ENCODE data around the gene DMD. TPM values are rescaled to one million over a fixed set of nuclear protein-coding genes. Genes with fewer than 3 reads are reported as not detected.

DMD gene
- total RNA-seq, 1 experiment from 2014 or later = 47.2 TPM

GRCh38 chrX:31138124-31138523 lies 2073.2 kb downstream of the DMD start:
- no peaks in the 10 kb centered on the region for H3K4me1 Mint-ChIP-seq (ENCODE audit: low read depth, unreplicated experiment)
- intact Hi-C loops (cut with micrococcal nuclease; ENCODE audit: unreplicated experiment) = no loop called here
- Histone ChIP-seq H3K36me3 (ENCODE audit: control insufficient read depth, insufficient read depth, low read length) (no peaks in the 10 kb centered on the region), H3K4me1 (no peaks in the 10 kb centered on the region), H3K27me3 (replicated peaks; ENCODE audit: control insufficient read depth, insufficient read depth, low read length) (no peaks in the 10 kb centered on the region), H3K9me3 (no peaks in the 10 kb centered on the region), H3K4me3 (ENCODE audit: low read depth, low read length) (no peak overlapping the region)
- no peaks in the 10 kb centered on the region for H3K27me3 Mint-ChIP-seq (ENCODE audit: insufficient read depth, unreplicated experiment)
- peaks cover 33% of the 10 kb centered on the region for H3K36me3 Mint-ChIP-seq (ENCODE audit: insufficient read depth, unreplicated experiment)
- POLR2A ChIA-PET = no interaction called here
- no peak overlapping the region for H3K4me3 Mint-ChIP-seq (ENCODE audit: unreplicated experiment)
- CTCF ChIA-PET = no interaction called here
- TF ChIP-seq, protein P1, sequence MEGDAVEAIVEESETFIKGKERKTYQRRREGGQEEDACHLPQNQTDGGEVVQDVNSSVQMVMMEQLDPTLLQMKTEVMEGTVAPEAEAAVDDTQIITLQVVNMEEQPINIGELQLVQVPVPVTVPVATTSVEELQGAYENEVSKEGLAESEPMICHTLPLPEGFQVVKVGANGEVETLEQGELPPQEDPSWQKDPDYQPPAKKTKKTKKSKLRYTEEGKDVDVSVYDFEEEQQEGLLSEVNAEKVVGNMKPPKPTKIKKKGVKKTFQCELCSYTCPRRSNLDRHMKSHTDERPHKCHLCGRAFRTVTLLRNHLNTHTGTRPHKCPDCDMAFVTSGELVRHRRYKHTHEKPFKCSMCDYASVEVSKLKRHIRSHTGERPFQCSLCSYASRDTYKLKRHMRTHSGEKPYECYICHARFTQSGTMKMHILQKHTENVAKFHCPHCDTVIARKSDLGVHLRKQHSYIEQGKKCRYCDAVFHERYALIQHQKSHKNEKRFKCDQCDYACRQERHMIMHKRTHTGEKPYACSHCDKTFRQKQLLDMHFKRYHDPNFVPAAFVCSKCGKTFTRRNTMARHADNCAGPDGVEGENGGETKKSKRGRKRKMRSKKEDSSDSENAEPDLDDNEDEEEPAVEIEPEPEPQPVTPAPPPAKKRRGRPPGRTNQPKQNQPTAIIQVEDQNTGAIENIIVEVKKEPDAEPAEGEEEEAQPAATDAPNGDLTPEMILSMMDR (IDR thresholded peaks at IDR 0.05; ENCODE audit: insufficient read depth in 1 of 2, low read depth in 1 of 2, low read length in 1 of 2, severe bottlenecking in 1 of 2, unreplicated experiment in 1 of 2) = no peak
- no TSS peak for BruUV-seq (replicated peaks)
- DNase-seq = no peak
- H3K9me3 Mint-ChIP-seq (ENCODE audit: unreplicated experiment) = no peaks in the 10 kb centered on the region
- H3K27ac Mint-ChIP-seq (ENCODE audit: unreplicated experiment) = no peak overlapping the region

DNA sequence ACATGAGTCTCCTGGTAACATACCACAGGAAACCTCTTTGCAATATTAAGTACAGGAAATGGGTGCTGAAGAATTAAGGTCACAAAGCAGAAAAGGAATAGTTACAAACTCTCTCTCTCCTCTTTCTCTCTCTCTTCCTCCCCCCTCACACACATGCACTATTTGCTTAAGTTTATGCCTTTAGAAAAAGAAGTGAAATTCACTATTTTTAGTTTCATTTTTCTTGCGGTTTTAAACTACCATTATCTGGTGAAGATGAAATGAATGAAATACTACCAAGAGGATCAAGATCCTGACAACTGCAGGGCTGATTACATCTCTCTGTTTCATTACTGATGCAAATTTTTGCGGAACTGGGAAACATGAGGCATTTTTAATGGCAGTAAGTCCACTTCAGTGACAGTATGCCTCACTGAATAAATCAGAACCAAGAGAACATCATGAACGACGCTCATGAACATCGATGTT lies 2075.2 kb downstream of the DMD start:
- H3K9me3 ChIP-seq = no peaks in the 10 kb centered on the region
- no peaks in the 10 kb centered on the region for H3K27me3 Mint-ChIP-seq (ENCODE audit: insufficient read depth, unreplicated experiment)
- no peaks in the 10 kb centered on the region for H3K4me1 Mint-ChIP-seq (ENCODE audit: low read depth, unreplicated experiment)

GRCh38 chrX:31132821-31133241 lies 2078.5 kb downstream of the DMD start:
- DNase-seq = no peak
- TF ChIP-seq, protein P1 (IDR thresholded peaks at IDR 0.05; ENCODE audit: insufficient read depth in 1 of 2, low read depth in 1 of 2, low read length in 1 of 2, severe bottlenecking in 1 of 2, unreplicated experiment in 1 of 2) = no peak
- Histone ChIP-seq H3K36me3 (ENCODE audit: control insufficient read depth, insufficient read depth, low read length) (no peaks in the 10 kb centered on the region), H3K4me1 (no peaks in the 10 kb centered on the region), H3K9me3 (no peaks in the 10 kb centered on the region), H3K4me3 (ENCODE audit: low read depth, low read length) (no peak overlapping the region), H3K27me3 (replicated peaks; ENCODE audit: control insufficient read depth, insufficient read depth, low read length) (no peaks in the 10 kb centered on the region)
- intact Hi-C loops (cut with micrococcal nuclease; ENCODE audit: unreplicated experiment) = no loop called here
- POLR2A ChIA-PET = no interaction called here
- H3K9me3 Mint-ChIP-seq (ENCODE audit: unreplicated experiment) = no peaks in the 10 kb centered on the region
- H3K27me3 Mint-ChIP-seq (ENCODE audit: insufficient read depth, unreplicated experiment) = no peaks in the 10 kb centered on the region
- no peak overlapping the region for H3K4me3 Mint-ChIP-seq (ENCODE audit: unreplicated experiment)
- no TSS peak for BruUV-seq (replicated peaks)
- H3K4me1 Mint-ChIP-seq (ENCODE audit: low read depth, unreplicated experiment) = no peaks in the 10 kb centered on the region
- CTCF ChIA-PET = no interaction called here
- H3K27ac Mint-ChIP-seq (ENCODE audit: unreplicated experiment) = no peak overlapping the region
- H3K36me3 Mint-ChIP-seq (ENCODE audit: insufficient read depth, unreplicated experiment) = peaks cover 10% of the 10 kb centered on the region

More for the DNA sequence above, 2075.2 kb downstream of the DMD start:
- POLR2A ChIA-PET = no interaction called here
- Histone ChIP-seq H3K36me3 (ENCODE audit: control insufficient read depth, insufficient read depth, low read length) (no peaks in the 10 kb centered on the region), H3K4me3 (ENCODE audit: low read depth, low read length) (no peak overlapping the region), H3K27me3 (replicated peaks; ENCODE audit: control insufficient read depth, insufficient read depth, low read length) (no peaks in the 10 kb centered on the region), H3K4me1 (no peaks in the 10 kb centered on the region)
- no peak for DNase-seq
- no peaks in the 10 kb centered on the region for H3K9me3 Mint-ChIP-seq (ENCODE audit: unreplicated experiment)
- H3K36me3 Mint-ChIP-seq (ENCODE audit: insufficient read depth, unreplicated experiment) = peaks cover 26% of the 10 kb centered on the region
- TF ChIP-seq, protein P1 (IDR thresholded peaks at IDR 0.05; ENCODE audit: insufficient read depth in 1 of 2, low read depth in 1 of 2, low read length in 1 of 2, severe bottlenecking in 1 of 2, unreplicated experiment in 1 of 2) = no peak
- CTCF ChIA-PET = no interaction called here
- H3K27ac Mint-ChIP-seq (ENCODE audit: unreplicated experiment) = no peak overlapping the region
- intact Hi-C loops (cut with micrococcal nuclease; ENCODE audit: unreplicated experiment) = no loop called here
- no peak overlapping the region for H3K4me3 Mint-ChIP-seq (ENCODE audit: unreplicated experiment)
- BruUV-seq (replicated peaks) = no TSS peak

All from Caco-2 (cell line).